Thymus (tissue), 11 donors: ENCODE measurements around the gene CTDSPL. TPM values are rescaled to one million over a fixed set of nuclear protein-coding genes. Genes with fewer than 3 reads are reported as not detected.

Experiments
- DNase-seq, 9 donors: peaks; one replicate each; pipeline ENCODE4 v3.0.0-alpha.2; 2013; ENCODE audit warnings: low spot score in 9 of 9, low read depth in 6 of 9, missing footprints in 1 of 9
- H3K27ac ChIP-seq, 2 donors: one replicate each; pipeline ENCODE4 v1.5.1; 2013; ENCODE audit warnings: control low read depth in 1 of 2, low read depth in 1 of 2, low read length in 1 of 2, mild to moderate bottlenecking in 1 of 2, moderate library complexity in 1 of 2
- H3K27me3 ChIP-seq, 2 donors: one replicate each; pipeline ENCODE4 v1.5.1; 2013; ENCODE audit warnings: low read length in 1 of 2; ENCODE audit not compliant: control insufficient read depth in 2 of 2, insufficient read depth in 1 of 2
- H3K36me3 ChIP-seq, 2 donors: one replicate each; pipeline ENCODE4 v1.5.1; 2013; ENCODE audit warnings: low read length in 1 of 2, mild to moderate bottlenecking in 1 of 2, moderate library complexity in 1 of 2; ENCODE audit not compliant: control insufficient read depth in 2 of 2, insufficient read depth in 2 of 2
- H3K4me1 ChIP-seq, 2 donors: one replicate each; pipeline ENCODE4 v1.5.1; 2013; ENCODE audit warnings: low read length in 2 of 2; ENCODE audit not compliant: control insufficient read depth in 2 of 2, insufficient read depth in 2 of 2
- H3K4me3 ChIP-seq, 2 donors: one replicate each; pipeline ENCODE4 v1.5.1; 2013; ENCODE audit warnings: low read length in 2 of 2, control low read depth in 1 of 2, mild to moderate bottlenecking in 1 of 2
- H3K9me3 ChIP-seq, 2 donors: one replicate each; pipeline ENCODE4 v1.5.1; 2013; ENCODE audit warnings: low read length in 1 of 2, mild to moderate bottlenecking in 1 of 2; ENCODE audit not compliant: control insufficient read depth in 2 of 2, insufficient read depth in 1 of 2
- WGBS: extraction: QIAGEN DNeasy Blood & Tissue Kit; methylation state at CpG from one replicate; pipeline ENCODE4 v1.1.7; 2013; 5-methylcytosine and 5-hydroxymethylcytosine counted together
- polyA plus RNA-seq: library from polyadenylated mRNA; stranded (reverse); fragments of 200-250 nt; gene quantifications from one replicate; pipeline ENCODE4 v1.2.3, GENCODE V29; 2013
- total RNA-seq: library from RNA; stranded (reverse); fragments of 120-200 nt; gene quantifications from one replicate; pipeline ENCODE4 v1.2.4, GENCODE V29; 2013
- donor health status: healthy.

The CTDSPL gene
- total and polyA plus RNA-seq, 2 donors, result 4.4 to 6.5 TPM

DNA sequence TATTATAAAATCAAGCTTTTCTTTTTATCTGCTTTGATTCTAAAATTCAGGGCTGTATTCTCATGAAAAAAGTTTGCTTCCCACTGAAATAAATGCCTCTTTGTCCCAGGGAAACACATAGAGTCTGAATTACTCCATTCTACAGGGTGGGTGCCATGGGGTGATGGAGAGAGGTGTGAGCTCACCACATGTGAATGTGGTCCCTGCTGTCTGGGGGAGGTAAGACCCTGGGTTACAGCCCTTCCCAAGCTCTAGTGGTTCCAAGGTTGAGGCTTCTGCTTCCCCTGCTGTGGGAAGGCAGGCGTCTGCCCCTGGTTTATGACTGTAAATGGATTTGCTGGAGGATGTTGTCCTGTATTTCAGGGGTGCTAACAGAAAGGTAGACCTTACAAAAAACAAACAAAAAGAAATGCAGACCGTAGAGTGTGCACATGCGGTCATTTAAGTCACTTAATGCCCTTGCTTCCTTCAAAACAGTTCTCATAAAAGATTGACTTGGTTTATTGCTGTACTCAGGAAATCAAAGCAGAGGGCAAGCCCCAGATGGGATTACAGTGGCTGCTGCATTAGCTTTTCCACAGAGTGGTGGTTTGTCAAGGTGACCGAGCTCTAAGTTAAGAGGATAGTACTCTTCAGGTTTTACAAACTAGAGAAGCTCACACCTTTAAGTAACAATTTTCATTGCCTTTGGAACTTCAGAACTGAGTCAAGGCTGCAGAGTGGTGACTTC, 49.2 kb downstream of the CTDSPL start:
- no peak for DNase-seq

DNA sequence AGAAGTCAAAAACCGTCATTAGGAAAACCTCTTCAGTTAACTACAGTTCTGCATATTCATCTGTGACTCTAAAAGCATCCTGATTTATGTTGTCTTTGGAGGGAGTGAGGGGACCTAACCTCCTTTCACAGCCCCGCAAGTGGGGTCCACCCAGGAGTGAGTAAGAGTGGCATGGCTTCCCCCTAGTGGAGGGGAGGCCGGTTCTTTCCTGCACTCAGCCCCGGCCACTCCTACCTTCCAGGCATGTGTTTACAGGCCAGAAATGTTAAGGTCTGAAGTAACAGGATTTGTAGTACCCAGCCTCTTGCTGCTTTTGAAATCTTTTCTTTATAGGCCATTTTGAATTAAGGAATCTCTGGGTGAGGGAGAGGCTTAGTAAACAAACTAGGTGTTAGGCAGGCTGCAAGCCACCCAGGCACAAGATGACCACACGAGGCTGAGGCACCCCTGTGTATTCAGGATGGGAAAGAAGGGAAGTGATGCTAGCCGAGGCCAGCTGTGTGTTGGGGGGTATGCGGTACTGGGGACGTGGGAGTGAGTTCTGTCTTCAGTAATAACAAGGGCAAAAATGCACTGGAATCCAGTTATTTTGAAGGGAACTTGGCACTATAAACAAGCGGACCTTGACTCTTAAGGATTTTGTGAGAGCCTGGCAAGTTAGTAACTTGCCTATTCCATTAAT, 50.5 kb downstream of the CTDSPL start:
- no peak overlapping the region for H3K4me3 ChIP-seq
- DNase-seq, result no peak
- H3K27me3 ChIP-seq, result no peaks in the 10 kb centered on the region
- H3K36me3 ChIP-seq, result no peaks in the 10 kb centered on the region
- no peak overlapping the region for H3K27ac ChIP-seq
- H3K9me3 ChIP-seq, result no peaks in the 10 kb centered on the region
- H3K4me1 ChIP-seq, result peaks cover 9% of the 10 kb centered on the region in 2 donors
- 77% methylated on average over 9 of the region's 9 CpGs for WGBS

More for the DNA sequence above, 49.2 kb downstream of the CTDSPL start:
- no peak overlapping the region for H3K27ac ChIP-seq
- H3K27me3 ChIP-seq, result no peaks in the 10 kb centered on the region
- no peaks in the 10 kb centered on the region for H3K9me3 ChIP-seq
- 83% methylated on average over 4 of the region's 4 CpGs for WGBS
- no peak overlapping the region for H3K4me3 ChIP-seq
- H3K4me1 ChIP-seq, result peaks cover 17 to 22% of the 10 kb centered on the region in 2 donors
- no peaks in the 10 kb centered on the region for H3K36me3 ChIP-seq

DNA sequence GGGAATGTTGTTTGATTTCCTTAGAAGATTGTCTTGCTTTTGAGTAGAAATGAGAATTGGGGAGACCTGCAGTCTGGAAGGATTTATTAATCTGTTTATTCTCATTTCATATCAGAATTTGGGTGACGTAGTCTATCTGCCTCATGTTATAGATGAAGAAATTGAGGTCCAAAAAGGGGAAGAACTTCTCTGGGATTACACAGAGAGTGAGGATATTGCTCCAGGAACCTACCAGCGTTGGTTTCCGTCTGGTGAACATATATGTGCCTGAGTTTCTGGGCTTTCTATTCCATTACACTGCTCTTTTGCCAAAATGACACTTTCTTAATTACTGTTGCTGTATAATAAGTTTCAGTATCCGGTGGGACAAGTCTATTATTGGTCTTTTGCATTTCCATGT, 51.8 kb downstream of the CTDSPL start:
- DNase-seq, result no peak
- Histone ChIP-seq H3K4me3 (no peak overlapping the region), H3K9me3 (no peaks in the 10 kb centered on the region), H3K36me3 (no peaks in the 10 kb centered on the region), H3K27me3 (no peaks in the 10 kb centered on the region), H3K27ac (no peak overlapping the region), H3K4me1 (no peaks in the 10 kb centered on the region)
- WGBS, result 96% methylated on average over 4 of the region's 4 CpGs

DNA sequence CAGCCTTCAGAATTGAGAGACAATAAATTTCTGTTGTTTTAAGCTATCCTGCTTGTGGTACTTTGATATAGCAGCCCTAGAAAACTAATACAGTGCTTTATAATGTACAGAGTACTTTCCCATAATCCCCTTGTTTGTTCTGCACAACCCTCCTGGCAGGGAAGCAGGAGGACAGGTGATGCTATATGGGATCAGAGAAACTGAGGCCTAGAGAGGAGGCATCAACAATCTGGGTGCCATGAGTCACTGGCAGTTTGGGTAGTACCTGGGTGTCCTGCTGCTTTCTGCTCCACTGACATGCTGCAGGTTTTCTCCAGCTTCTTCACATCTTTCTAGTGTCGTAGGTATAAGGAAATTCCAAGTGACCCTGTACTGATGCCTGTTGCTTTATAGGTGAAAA, 55.0 kb downstream of the CTDSPL start:
- WGBS, result 93% methylated on average over 1 of the region's 1 CpG

DNA sequence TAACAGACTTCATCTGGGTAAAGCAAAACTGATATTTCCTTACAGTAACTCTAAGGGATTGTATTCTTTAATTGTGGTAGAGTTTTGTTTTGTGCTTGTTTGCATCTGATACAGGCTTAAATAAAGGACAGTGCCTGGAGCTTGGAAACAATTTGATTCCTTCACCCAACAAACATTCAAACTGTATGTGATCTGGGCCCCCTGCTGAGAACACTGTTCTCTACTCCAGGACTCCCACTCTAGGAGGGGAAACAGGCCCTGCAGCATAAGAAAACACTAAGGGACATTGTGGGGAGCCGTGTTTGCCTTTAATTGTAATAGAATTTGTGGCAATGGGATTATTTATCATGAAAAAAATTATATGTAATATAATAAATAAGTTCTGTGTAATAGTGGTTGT, 56.9 kb downstream of the CTDSPL start:
- no peak overlapping the region for H3K27ac ChIP-seq
- no peaks in the 10 kb centered on the region for H3K36me3 ChIP-seq
- WGBS, result 98% methylated on average over 1 of the region's 1 CpG
- H3K27me3 ChIP-seq, result no peaks in the 10 kb centered on the region
- H3K4me1 ChIP-seq, result peaks cover 8 to 38% of the 10 kb centered on the region in 2 donors
- H3K9me3 ChIP-seq, result no peaks in the 10 kb centered on the region
- no peak overlapping the region for H3K4me3 ChIP-seq
- DNase-seq, result no peak

More for the DNA sequence above, 55.0 kb downstream of the CTDSPL start:
- no peaks in the 10 kb centered on the region for H3K27me3 ChIP-seq
- no peak for DNase-seq
- no peaks in the 10 kb centered on the region for H3K36me3 ChIP-seq
- H3K4me1 ChIP-seq, result peaks cover 4 to 23% of the 10 kb centered on the region in 2 donors
- H3K4me3 ChIP-seq, result no peak overlapping the region
- no peak overlapping the region for H3K27ac ChIP-seq
- H3K9me3 ChIP-seq, result no peaks in the 10 kb centered on the region

DNA sequence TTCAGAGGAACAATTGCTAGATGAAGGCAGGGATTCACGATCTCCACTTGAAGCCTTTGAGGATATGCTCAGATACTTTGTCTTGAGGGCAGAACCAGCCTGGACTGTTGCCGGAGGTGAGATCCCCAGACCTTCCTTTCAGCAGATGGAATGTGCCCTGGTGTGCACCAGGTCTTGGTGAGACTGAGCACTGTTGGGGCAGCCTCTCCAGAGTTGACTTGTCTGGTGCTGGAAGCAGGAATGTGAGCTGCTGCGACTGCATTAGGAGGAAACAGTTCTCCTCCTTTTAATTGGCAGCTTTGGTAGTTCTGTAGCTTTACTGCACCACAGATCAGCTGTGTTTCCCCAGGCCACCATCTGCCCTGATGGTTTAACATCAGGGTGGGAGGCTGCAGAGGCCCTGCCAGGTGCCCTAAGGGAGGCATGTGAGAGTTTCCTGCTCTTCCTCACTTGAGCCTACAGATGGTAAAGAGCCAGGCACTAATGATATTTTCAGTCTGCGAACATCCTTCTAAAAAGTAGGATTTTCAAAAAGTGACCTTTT, 58.5 kb downstream of the CTDSPL start:
- H3K4me3 ChIP-seq, result no peak overlapping the region
- no peaks in the 10 kb centered on the region for H3K9me3 ChIP-seq
- H3K27me3 ChIP-seq, result no peaks in the 10 kb centered on the region
- peaks cover 8 to 45% of the 10 kb centered on the region in 2 donors for H3K4me1 ChIP-seq
- WGBS, result 75% methylated on average over 4 of the region's 4 CpGs
- no peaks in the 10 kb centered on the region for H3K36me3 ChIP-seq
- DNase-seq, result peak in 5 of 9 donors; percentile 31 to 69 (median 42)
- peak overlapping the region; percentile 8 to 39 for H3K27ac ChIP-seq

DNA sequence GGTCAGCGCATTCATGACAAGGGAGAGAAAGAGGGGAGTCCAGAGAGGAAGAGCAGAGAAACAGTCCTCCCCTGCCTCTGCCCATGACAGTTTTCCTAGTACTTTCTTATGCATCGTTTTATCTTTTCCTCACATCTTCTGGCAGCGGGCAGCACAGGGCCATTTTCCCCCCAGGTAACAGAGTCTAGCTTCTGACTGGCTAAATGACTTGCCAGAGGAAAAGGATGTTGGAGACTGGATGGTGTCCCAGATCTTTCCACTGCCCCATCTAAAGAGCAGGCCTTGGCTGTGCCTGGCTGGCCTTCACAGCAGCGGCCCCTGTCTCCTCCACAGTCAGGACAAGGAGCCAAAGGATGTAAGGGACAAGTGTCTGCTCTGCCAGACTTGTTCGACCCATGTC, 59.3 kb downstream of the CTDSPL start:
- Histone ChIP-seq H3K36me3 (no peaks in the 10 kb centered on the region), H3K4me3 (no peak overlapping the region), H3K9me3 (no peaks in the 10 kb centered on the region), H3K27ac (no peak overlapping the region), H3K4me1 (peaks cover 8 to 52% of the 10 kb centered on the region in 2 donors), H3K27me3 (no peaks in the 10 kb centered on the region)
- no peak for DNase-seq
- WGBS, result 96% methylated on average over 5 of the region's 5 CpGs

DNA sequence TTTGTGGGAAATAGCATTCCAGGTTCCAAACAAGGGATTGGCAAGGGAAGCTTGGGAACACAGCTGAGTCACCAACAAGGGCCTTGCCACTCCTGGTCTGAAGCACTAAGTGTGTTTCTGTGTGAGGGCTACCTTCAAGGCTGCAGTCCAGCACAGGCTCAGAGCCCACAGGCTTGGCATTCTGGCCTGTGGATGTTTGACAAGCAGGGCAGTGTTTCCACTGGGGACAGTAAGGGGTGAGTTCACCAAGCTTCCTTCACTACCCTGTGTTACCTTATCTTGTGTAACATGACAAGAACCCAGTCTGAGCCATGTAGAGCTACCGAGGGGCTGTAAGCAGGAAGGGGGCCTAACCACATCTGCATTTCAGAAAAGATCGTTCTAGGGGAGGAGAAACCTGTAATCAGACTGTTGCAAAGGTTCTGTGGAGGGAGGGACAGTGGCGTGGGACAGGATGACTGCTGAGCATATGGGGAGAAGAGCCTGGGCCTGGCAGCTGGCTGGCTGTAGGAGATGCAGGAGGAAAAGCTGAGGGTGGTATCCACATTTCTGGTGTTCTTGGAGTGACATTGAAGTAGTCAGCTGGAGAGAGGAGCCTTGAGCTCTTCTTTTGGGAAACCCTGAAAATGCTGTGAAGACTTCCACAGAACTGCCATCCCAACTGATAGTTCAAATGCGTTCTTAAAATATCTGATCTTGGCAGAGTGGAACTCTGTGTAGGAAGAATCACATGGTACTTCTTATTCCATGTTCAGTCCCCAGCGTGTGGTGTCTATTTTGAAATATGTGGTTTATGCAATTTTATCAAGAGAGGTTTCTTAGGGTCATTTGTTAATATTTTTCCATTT, 61.3 kb downstream of the CTDSPL start:
- peak in 6 of 9 donors; percentile 44 to 86 (median 54) for DNase-seq
- Histone ChIP-seq H3K4me1 (peaks cover 8 to 54% of the 10 kb centered on the region in 2 donors), H3K4me3 (no peak overlapping the region), H3K27me3 (no peaks in the 10 kb centered on the region), H3K27ac (peak overlapping the region; percentile 19 to 69), H3K9me3 (no peaks in the 10 kb centered on the region), H3K36me3 (no peaks in the 10 kb centered on the region)
- WGBS, result 38% methylated on average over 5 of the region's 5 CpGs
